Measurements from ENCODE around the gene SUMO2. TPM values are rescaled to one million over a fixed set of nuclear protein-coding genes. Genes with fewer than 3 reads are reported as not detected.

Gene SUMO2
- total and polyA plus RNA-seq, 2 of the 8 experiments (the other 6 are each of a cell fraction or from before 2014, with no cell fraction given), result 184 to 779 TPM

- no peak for TF ChIP-seq NRF1 (IDR thresholded peaks at IDR 0.05; ENCODE audit: low read depth, low read length)
- no peak for TF ChIP-seq RBBP5 (IDR thresholded peaks at IDR 0.05; ENCODE audit: borderline replicate concordance, low read depth, low read length)
- TF ChIP-seq, protein P1, sequence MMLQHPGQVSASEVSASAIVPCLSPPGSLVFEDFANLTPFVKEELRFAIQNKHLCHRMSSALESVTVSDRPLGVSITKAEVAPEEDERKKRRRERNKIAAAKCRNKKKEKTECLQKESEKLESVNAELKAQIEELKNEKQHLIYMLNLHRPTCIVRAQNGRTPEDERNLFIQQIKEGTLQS (IDR thresholded peaks at IDR 0.05; ENCODE audit: insufficient read depth, low read depth, low read length), result no peak
Measured at GRCh38 chr17:75231071-75231470, 48.3 kb upstream of the SUMO2 start (continued).

Data from H1 (cell line).